ENCODE results near the gene DNLZ.
"Not testable (repeated sequence)": the region's sequence is repeated elsewhere in the genome, so short reads cannot be mapped to it uniquely, and the experiment has no call there.

The DNLZ gene

DNA sequence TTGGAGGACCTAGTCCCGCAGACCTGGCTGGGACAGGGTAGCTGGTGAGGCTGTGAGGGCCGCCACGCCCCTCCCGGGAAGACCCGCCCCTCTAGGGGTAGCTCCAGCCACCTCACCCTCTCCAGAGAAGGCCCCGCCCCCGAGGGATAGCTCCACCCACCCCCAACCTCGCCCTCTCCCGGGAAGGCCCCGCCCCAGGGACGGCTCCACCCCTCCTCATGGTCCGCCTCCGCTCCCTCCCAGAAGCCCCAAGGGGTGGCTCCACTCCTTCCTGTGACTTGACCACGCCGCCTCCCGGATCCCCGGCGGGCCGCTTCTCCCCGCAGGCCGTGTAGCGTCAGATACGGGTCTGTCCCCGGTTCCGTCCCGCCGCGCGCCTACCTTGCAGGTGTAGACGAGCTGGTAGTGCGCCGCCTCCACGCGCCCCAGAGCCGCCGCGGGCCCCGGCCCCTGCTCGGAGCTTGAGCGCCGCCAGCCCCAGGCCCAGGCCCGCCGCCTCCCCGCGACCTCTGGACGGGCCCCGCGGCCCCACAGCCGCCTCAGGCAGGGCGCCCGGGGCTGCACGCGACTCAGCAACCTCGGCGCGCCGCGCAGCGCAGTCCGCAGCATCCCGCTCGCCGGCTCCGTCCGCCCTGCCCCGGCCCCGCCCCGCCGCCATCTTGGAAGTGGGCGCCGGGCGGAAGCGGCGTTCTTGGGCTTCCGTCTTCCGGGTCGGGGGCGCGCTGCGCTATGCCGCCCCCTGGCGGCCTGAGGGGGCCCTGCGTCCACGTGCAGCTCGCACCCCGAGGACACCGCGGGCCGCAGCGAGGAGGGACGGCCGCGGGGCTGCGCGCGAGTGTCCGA lies at the start of gene DNLZ:
Gene DNLZ (minus strand): TSS at position 639 of the 843 bp plus-strand sequence. CDS start 30 bp downstream, at position 609.
- DNase-seq: peak; percentile 69

- DNase-seq: no peak
Observed at GRCh38 chr9:136412962-136413361, 49.4 kb upstream of the DNLZ start.

DNA sequence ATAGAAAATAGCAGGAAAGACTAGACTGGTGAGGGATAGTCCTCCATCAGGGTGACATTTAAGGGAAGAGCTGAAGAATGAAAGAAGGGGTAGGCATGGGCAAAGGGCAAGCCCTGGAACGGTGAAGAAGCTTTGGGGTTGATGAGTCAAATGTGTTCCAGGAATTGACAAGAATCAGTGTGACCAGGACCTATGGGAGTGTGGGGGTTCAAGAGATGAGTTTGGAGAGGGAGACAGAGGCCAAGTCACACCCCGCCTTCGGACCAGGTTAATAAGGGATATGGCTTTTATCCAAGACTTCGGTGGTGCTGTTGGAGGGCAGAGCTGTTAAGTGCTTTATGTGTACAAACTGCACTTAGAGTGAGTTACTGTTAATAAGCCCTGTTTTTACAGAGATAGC lies 47.8 kb upstream of the DNLZ start:
- DNase-seq: no peak

- DNase-seq: peak; percentile 74
Observed at GRCh38 chr9:136410500-136411287, 47.1 kb upstream of the DNLZ start, which contains the start of the genes ENTR1 and PMPCA. Gene ENTR1 (minus strand): TSS chr9:136410614. CDS start chr9:136410397, 217 bp downstream. Gene PMPCA (plus strand): TSS chr9:136410658. CDS start chr9:136410669, 11 bp downstream.

DNA sequence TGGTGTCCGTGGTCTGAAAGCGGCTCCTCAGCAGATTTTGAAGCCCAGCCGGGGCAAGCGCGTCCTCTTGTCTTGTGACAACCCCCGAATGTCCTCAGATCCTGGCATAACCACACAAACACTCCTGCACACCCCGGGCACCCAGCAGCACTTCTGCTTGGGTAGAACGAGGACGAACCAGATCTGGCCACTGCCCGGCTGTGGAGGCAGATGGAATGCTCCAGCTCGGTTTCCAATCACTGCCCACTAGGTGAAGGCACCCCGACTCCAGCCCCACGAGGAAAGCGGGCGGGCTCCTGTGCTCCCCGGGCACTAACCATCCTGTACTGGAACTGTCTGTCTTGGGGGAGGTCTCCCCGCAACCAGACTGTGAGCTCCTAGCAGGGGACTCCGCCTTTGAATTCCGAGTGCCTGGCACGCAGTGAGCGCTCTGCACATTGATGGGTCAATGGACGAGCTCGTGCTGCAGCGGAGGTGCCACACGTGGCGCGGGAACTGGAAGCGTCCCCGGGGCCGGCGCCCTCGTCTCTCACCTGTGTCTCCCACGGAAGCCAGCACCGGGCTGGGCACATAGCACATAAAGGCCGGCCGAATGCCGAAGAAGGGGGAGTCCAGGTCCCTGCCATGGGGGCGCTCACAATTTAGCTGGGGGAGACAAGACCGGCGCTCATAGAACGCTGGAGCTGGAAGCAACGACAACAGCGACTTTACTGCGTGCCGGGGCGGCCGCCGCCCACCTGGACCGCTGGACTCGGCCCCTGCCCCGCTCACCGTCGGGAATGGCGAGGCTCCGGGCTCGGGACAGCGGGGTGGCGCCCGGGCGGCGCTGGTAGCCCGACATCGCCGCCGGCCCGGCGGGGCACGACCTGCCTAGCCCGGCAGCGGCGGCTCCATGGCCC lies 46.3 kb upstream of the DNLZ start:
- peak; percentile 5 for DNase-seq

DNA sequence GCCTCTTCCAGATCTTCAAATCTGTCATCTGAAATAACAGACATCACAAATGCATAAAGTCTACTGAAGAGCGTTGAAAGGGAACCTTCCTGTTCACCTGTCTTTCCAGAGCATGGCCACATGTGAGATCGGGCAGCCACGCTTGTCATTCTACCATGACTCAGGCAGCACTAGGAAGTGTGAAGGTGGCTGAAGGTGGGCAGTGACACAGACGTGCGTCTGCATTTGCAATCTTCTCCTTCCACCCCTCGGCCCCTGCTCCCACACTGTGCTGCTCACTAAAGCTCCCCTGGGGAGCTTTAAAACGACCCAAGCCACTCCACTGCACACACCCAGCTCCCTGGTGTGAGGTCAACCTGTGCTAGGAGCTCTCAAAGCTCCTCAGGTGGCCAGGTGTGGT lies 44.4 kb upstream of the DNLZ start:
- DNase-seq: no peak

DNA sequence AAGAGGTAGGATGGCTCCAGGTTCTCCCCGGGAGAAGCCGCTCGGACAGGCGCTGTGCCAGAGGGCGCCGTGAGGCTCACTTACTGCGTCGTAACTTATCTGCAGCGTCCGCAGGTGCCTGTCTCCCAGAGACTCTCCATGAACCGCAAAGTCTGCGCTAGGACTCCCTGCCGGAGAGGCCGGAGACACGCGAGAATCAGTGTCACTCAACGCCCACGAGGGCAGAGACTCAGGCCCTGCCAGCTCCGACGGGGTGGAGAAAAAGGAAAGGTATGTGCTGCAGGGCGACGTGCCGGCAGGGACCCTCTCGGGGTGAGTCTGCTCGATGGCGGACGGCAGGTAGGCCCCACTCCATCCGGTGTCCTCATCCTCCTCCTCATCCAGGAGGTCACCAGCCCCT lies 43.5 kb upstream of the DNLZ start:
- not testable (repeated sequence) for DNase-seq

DNA sequence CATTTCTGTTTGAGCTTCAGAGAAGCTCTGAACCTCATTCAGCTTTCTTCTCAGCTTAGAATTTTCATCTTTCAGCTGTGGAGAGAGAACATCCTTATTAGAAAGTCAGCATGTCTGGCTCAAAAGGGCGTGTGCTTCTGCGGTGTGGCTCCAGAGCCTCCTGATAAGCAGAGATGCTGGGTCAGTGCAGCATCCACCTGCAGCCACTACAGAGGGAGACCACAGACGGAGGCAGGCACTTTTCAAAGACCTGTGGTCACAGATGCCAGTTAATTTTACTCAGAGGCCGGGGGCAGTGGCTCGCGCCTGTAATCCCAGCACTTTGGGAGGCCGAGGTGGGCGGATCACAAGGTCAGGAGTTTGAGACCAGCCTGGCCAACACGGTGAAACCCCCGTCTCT lies 42.4 kb upstream of the DNLZ start:
- not testable (repeated sequence) for DNase-seq

- DNase-seq: no peak
Observed at GRCh38 chr9:136405481-136405880, 41.9 kb upstream of the DNLZ start.

DNA sequence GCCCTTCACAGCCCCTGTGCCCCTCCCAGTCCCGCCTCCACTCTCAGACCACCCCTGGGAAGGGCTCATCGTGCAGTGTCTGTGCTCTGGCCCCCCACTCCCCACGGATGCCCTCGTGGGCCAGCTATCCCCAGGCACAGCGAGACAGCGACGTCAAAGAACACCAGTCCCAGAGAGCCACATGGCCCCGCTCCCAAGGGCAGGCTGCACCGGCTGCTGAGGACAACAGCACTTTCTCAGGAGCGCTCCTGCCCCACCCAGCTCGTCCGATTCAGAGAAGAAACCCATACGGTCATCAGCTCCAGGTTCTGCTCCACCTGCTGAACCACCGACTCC lies 41.2 kb upstream of the DNLZ start:
- DNase-seq: no peak

GRCh38 chr9:136403915-136404800 lies 40.6 kb upstream of the DNLZ start:
- no peak for DNase-seq

- no peak for DNase-seq
Observed at GRCh38 chr9:136403538-136403914, 40.0 kb upstream of the DNLZ start.

DNA sequence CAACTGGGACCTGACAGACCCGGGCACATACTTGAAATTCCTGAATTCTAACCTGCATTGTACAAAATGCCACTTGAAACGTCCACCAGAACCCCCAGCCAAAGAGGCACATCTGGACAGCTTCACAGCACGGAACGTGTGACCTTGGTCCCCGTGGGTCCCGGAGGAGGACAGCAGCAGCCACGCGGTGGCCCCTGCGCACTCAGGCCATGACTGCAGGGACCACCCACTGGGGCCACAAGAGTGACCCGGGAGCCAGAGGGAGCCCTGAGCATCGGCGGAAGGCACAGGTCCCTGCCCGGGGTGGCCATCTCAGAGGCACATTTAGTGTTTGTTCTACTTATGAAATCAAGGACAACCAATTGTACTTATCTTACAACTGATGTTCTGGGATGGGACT lies 38.5 kb upstream of the DNLZ start:
- no peak for DNase-seq

DNA sequence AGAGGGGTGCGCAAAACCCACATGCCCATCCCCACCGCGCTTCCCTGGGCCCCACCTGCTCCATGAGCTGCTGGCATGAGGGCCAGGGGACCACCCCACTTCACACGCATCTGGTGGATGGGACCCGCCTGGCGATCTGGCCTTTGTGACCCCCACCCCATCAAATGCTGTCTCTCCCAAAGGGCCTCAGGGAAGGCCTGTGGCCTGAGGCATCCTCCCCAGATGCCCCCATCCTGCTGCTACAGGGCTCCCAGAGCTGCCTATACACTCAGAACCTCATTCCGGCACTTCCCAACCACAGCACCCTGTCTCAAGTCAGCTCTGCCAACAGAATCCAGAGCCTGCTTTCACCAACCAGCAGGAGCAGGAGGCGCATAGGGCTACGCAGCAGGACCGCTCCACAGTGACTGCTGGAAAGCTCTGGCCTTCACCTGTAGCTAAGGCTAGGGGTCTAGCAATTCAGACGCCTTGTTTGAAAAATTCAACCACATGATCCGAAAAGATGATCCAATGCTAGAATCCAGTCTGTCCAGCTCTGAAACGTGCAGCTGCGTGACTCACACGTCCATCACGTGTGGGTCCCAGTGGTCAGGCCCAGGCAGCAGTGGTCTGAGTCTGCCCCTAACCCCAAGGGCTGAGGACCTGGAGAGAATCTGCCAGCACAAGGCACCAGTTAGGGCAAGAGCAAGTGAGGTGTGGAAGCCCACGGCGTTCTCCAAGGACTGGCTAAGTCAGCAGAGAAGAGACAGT lies 37.8 kb upstream of the DNLZ start:
- no peak for DNase-seq

DNA sequence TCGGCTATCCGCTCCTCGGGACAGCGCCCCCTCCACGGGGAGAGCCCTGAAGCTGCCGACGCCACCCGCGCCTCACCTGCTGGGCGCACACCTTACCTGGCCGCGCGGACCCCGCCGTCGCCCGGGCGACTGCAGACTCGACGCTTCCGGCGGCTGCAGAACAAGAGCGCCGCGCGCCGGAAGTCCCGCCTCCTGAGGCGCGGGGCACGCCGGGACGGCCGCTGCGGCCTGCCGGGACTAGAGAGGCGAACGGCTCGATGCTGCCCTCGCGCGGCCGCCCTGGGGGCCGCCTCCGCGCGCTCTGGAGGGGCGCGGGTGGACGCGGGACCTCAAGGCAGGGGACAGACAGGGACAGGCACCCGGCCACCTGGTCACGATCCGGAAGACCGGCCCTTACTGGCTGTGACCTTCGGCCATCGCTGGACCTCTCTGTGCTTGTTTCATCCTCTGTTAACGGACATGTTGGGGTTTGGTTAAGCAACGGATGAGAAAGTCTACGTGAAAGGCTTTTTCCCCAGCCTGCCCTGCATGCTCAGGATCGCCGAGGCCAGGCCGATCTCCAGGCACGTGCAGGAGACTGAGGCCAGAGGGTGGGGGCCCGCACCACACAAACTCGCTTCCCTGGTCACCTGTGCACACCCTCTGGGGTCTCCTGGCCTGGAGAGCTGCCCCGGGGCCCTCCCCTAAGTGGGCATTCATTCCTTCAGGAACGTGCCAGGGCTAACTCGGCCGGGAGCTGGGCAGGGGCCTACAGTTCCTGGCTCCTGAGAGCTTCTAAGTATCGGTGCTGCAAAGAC lies 36.7 kb upstream of the DNLZ start, which contains the start of gene SNAPC4:
Gene SNAPC4 (minus strand): TSS at position 133 of the 797 bp plus-strand sequence. CDS start 1,742 bp downstream, outside the sequence.
- DNase-seq: peak; percentile 84

DNA sequence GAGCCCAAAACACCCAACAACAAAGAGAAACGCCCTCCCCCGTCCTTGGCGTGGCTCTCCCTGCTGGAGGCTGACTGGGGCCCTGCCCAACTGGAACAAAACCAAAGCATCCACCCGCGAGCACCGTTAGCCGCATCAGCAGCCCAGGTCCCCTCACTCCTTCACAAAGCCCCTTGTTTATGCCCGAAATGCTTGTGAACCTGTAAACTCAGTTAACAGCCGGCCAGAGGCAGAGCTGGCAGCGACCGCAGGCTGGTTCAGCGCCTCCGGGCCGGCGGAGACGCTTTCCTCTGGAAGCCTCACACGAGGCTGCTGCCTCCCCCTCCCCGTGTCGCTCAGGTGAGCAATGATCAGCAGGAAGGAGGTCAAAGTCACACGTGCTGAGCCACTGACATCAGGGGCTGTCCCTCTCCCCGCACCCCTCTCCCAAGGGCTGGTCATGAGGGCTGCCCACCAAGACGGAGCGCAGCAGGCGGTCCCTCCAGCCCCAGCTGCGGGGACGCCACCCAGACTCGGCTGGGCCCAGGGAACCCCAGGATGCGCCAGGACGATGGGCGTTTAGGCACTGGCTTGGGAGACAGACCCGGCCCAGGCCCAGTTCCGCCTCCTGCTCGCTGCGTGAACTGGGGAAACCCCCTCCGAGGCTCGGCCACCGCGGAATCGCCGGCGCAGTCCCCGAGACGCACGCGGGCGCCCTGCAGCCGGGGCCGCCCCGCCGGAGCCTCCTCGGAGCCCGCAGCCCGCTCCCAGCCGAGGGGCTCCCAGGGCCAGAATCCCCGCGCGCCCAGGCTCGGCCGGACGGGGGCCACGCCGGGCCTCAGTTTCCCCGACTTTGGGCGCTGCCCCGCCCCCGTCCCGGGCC lies 35.9 kb upstream of the DNLZ start:
- no peak for DNase-seq

- no peak for DNase-seq
Observed at GRCh38 chr9:136398286-136398685, 34.7 kb upstream of the DNLZ start.

GRCh38 chr9:136397643-136398042 lies 34.1 kb upstream of the DNLZ start:
- DNase-seq: no peak

GRCh38 chr9:136396219-136396515 lies 32.6 kb upstream of the DNLZ start:
- no peak for DNase-seq

All from NCI-H510A treated with DMSO at 0.1 percent for 48 hours (cell line).